DMS 273 treated with DMSO at 0.1 percent for 48 hours (cell line): ENCODE results near the gene CDK6.

Source experiments
- DNase-seq: peaks from one replicate; lab custom pipeline; 2025; lab: John Stamatoyannopoulos, UW

CDK6 gene

DNA sequence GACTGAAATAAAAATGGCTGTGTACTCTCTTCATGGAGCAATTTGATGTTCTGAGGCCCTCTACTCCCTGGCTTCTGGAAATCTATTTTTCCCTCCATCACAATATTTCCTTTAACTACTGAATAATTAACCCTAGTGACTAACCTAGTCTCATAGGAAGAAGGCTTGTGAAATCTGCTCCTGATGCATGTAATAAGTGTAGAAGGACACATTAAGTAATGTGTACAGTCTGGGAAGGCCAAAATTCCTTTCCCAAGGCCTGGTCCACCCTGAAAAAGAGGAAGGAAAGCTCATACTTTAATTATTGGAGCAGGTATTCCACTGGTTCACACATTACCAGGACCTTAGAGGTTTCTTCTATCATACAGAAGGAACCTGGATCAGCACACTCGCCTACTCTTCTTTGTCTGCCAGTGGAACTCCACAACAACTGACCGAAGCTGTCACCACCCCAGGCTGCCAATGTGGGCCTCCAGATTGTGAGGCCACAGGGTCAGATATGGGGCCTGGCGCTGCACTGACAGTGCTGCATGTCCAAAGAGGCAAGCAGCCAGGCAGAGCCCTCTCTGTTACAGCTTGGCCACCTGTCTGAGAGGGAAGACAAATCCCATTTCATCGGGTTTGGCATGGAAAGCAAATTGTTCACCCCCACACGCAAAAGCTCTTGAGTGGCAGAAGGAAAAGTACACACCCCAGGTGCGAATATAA, 191.8 kb downstream of the CDK6 start:
- no peak for DNase-seq

DNA sequence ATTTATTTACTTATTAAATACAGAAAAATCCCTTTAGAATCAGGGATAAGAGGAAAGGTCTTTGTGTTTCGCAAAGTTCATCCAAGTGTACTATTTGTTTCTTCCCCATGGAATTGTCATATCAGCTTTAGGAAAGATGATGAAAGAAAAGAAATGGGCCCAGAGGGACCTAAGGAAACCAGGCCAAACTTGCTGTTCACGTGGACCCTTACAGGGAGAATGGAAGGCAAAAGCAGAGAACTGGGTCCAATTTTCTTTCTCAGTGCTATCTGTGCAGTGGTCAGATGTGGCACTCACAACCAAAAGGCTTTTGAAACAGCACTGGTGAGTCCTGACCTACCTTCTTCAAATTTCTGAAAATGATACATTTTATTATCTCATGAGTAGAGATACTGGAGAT, 192.6 kb downstream of the CDK6 start:
- no peak for DNase-seq

DNA sequence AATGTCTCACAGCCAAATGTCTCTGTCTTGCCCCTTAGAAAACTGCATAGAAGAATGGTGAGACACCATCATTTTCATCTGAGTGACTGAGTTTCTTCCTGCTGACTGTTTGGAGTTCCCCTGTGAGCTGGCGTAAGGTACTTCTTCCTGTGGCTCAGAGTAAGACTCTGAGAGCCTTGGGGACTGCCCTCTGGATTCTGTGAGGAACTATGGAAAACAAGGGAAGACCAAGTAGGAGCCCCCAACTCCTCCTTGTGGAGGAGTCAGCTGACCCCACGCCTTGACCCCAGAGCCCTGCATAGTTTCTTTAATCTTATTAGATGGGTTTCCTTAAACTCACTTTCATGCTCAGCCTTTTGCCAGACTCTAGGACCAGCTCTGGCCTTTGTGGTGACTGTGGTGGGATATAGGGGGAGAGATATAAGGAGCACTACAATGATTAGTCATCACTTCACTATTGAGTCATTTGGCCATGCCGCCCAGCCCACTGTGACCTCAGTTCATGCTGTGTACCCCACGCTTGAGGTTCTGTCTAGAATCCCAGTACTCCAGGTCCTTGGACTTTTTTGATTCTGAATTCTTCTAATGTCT, 194.4 kb downstream of the CDK6 start:
- no peak for DNase-seq

DNA sequence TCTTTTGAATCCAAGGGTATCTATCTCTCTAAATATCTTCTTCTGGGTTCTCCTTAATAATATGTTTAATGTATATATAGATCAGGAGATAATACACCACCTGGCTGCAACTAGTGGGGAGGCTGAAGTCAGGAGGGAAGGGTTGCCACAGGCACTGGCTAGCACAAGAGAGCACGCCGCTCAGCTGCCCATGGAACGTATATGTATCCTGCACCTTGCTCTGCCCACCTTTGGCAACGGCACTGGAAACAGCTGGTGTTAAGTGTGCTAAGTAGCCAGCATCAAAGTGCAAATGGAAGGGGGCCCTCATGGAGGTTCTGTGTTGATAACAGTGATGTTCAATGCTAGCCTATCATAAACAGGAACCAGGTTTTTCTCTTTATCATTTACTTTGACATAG, 196.4 kb downstream of the CDK6 start:
- no peak for DNase-seq

DNA sequence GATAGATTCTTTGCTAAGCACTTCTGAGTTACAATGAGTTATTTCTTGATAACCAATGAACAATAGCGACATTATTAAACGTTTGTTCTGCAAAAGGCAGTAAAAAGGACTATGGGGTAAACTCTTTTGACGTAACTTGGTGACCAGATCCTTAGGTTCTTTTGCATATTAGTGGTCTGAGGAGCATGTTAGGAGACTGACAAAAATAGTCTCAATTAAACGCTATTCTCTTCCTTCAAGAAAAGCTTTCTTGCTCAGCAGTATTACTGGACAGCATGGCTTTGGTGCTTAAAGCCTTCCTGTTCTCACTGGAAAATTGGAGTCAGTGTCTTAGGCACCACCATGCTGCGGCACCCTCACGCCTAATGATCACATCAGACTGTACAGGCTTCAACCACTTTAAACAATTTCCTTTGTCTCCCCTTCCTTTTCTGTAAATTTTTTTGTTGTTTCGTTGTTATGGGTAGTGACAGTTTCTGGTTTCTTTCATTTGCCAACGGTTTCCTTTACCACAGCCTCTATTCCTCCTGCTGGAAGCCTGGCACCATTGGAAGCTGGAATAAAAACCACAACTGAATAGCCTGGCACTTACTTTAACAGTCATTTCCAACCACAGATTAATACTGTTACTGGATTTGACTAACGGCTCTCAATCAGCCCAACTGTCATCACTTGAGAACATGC, 197.0 kb downstream of the CDK6 start:
- no peak for DNase-seq

DNA sequence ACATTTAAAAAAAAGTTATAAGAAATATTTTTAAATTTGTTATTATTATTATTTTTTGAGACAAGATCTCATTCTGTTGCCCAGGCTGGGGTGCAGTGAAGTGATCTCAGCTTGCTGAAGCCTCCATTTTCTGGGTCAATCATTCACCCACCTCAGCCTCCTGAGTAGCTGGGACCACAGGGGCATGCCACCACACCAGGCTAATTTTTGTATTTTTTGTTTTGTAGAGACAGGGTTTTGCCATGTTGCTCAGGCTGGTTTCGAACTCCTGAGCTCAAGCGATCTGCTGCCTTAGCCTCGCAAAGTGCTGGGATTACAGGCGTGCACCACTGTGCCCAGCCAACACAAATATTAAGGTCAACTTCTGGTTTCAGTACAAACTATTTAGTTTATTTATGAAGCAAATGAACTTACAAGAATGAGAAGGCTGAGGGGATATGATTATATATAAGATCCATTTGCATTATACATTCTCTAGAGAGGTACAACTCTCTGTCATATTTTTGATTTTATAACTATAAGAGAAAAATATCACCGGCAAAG, 200.3 kb downstream of the CDK6 start:
- no peak for DNase-seq

DNA sequence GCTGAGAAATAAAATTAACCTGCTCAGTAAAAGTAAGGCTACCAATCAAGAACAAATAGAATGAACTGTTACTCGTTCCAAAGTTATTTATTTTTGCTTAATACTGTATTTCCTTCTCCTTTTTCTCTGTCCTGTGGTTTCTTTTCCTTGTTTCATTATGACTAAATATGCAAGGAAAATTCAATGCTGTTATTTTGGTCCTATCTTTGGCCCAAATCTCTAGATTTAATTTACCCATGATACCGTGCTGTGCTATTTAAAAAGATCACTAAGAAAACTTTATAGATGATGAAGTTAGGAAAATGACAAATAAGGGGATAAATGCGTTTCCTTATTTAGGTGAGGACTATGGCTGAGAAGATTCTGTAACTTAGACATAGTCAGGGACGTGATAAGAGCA, 200.8 kb downstream of the CDK6 start:
- DNase-seq: no peak

DNA sequence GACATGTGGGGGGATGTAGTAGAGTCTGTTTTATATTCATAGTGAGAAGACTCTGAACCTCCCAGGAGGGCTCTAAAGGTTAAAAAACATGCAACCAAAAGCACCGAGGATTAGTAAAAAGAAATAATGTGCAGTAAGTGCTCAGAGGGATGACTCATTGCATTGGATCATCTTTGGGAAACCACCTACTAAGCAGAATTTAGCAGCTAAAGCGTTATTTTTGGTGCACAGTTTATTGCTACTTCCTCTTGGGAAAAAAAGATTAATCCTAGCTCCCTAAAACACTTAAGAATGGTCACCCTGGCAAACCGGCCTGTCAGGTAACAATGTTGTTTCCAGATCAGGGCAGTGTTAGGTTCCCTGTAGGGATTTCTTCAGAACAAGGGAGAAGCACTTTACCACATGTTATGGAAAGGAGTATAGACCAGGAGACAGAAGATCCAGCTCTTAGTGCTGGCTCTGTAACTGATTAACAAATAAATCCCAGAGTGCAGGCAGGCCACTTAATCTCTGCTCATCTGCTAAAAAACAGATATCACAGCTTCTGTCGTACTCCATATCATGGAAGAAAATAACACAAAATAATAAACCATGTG, 201.4 kb downstream of the CDK6 start:
- no peak for DNase-seq

DNA sequence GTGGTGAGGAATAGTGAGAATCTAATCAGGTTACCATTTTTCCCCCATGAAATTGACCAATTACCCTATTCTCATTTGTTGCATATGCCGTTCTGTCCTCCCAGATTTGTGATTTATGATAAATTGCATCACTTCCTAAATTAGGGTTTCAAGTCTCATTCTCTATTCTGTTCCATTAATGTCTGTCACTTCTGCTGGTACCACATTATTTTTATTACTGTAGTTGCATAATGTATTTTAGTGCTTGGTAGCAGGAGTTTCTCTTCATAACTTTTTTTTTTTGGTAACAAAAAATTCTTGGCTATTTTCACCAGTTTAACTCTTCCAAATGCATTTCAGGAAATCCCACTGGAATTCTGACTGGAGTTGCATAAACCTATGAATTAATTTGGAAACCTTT, 202.2 kb downstream of the CDK6 start:
- no peak for DNase-seq

DNA sequence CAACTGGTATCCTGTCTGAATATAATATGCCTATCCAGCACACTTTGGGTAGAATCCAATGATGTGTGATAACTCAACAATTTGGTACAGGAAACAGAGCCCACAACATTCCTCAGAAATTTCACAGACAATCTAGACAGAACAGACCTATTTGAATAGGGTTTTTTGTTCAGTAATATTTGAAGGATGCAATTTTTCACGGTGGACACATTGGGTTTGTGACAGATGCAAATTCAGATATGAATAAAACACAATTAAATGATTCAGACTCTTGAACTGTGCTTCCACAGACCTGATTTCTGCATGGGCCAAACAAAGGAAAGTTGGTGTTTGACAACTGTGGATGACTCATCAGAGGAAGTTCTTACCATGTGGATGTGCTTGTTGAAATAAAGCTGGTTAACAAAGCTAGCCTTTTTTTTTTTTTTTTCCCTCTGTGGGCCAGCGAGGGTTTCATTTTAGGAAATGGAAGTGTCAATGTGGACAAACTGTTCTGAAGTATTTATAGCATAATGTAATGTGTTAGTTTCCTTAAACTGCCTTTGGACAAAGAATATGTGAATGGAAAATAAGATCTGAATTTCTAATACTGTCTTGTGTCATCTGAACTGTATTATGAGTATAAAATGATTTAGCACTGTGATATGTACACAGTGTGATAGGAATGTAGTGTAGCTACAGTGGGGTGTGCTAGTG, 203.0 kb downstream of the CDK6 start:
- no peak for DNase-seq

DNA sequence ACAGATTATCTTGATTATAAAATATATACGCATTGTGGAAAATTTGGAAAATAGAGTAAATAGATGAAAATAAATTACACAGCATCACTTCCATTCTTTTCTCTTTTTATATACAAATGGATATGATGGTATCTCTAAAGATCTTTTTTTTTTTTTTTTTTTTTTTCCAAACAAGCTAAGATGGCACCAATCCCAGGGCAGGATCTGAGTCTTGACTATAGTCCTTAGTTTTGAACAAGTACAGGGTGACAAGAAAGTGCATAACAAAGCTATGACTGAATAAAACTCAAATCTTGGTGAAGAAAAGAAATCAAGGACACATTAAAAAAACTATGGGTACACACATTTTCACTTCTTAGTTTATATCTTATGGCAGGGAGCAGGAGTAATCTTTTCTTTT, 203.6 kb downstream of the CDK6 start:
- no peak for DNase-seq

DNA sequence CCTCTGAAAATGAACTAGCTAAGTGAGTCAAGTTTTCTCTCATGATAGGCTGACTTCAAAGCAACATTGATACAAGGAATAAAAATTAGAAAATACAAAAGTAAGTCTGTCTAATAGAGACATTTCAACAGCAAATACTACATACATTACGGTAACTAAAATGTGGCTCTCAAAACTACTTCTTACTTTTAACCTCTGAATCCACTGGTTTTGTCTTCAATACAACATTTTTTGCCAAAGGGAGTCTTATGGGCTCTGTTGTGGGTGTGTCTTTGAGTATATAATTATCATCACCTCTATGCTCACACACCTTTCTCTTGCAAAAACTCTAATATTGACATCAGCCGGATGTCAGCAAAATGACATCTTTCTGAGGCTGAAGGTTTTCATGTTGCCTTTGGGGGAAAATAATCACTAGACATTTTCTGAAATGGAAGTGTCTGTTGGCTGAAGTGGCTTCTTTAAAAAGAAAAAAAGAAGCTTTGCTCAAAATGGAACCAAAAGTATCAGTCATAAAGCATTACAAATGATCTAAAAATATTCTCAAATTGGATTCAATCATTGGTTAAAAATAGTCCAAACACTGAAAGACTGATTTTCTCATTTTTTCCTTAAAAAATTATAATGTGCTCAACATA, 204.4 kb downstream of the CDK6 start:
- no peak for DNase-seq

DNA sequence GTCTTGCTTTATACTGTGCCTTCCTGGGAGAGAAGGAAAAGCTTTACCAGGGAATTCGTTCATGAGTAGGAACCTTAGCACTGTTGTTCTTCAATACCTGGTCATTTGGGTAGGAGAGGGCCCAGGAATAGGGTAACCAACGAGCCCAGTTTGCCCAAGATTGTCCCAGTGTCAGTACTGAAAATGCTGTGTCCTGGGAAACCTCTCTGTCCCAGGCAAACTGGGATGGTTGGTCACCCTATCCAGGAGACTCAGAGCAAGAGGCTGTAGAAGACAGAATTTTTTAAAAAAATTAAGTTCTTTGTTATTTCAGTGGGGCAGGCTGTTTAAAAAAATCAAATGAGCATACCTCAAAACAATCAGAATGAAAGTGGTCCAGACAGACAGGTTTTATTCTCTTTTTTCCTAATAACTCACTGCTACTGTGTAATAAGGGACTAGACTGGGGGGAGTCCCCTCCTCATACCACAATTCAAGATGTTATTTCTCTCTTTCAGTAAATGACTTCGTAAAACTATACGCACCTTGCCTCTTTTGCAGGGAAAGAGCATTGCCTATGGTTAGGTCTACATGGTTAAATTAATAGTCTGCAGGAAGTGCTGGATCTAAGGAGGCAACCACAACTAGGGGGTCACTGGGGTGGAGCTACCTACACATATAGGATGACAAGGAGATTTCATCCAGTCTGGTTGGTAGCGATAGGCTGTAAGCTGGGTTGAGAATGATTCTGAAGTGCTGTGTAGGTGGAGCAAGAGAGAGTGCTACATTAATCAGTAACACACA, 205.1 kb downstream of the CDK6 start:
- no peak for DNase-seq

DNA sequence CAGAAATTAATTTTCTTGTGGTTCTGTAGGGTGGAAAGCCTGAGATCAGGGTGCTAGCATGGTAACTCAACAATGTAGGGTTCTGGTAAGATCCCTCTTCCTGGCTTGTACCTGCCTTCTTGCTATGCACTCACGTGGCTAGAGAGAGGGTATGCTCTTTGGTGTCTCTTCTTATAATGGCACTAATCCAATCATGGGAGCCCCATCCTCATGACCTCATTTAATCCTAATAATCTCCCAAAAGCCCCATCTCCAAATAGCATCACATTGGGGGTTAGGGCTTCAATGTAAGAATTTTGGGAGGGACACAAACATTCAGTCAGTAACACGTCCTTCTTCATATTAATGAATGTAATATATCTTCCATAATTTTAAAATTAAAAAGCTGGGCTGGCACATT, 206.6 kb downstream of the CDK6 start:
- no peak for DNase-seq

DNA sequence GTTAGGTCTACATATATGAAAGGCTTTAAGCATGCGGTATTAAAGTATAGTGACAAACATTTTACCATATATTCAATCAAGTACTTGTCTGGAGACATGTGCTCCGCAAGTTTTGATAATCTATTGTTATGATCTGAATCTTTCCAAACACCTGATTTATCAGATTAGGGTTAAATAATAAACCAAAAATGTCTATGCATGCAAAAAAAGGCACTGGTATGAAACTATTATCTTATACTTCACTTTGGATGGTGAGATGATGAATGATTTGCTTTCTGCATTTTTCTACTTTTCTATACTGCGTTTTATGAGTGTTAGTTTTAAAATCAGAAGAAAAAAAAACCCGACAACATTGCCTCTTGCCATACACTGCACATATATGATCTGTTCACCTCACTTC, 208.4 kb downstream of the CDK6 start:
- DNase-seq: no peak

DNA sequence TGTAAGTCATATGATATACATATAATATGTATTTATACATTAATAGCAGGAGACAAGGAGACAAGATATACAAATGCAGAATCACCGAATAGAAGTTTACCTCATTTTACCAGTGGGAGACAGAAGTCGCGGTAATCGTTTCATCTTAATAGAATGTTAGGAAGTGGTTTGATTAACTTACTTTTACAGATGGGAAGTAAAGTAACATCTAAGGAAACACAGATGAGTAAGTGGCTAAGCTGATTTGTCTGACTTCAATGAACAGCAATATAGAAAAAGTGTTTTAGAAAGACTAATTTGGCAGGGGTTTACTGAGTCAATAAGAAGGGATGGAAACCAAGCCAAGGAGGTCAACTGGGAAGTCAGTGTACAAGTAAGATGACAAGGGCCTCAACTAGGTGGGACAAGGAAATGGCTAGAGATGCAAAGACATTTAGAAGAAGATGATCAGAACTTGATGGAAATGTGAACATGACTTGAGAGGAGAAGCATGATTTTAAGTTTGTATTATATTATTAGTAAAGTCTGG, 210.0 kb downstream of the CDK6 start:
- DNase-seq: no peak

DNA sequence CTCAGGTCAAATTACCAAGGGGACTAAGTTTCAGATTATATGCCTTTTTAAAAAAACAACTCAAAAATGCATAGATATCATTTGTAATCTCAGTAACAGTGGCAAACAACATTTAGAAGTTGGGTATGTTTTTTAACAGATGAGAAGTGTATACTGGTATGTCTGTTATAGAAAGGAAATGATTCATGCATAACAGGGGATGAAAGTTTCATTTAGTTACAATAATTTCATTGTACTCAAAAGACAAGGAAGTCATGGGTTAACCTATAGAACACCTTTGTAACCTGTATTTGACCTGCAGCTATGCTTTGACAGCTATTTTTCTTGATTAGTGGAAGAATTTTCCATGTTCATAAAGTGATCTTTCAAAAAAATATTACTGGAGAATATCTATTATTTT, 210.8 kb downstream of the CDK6 start:
- no peak for DNase-seq

DNA sequence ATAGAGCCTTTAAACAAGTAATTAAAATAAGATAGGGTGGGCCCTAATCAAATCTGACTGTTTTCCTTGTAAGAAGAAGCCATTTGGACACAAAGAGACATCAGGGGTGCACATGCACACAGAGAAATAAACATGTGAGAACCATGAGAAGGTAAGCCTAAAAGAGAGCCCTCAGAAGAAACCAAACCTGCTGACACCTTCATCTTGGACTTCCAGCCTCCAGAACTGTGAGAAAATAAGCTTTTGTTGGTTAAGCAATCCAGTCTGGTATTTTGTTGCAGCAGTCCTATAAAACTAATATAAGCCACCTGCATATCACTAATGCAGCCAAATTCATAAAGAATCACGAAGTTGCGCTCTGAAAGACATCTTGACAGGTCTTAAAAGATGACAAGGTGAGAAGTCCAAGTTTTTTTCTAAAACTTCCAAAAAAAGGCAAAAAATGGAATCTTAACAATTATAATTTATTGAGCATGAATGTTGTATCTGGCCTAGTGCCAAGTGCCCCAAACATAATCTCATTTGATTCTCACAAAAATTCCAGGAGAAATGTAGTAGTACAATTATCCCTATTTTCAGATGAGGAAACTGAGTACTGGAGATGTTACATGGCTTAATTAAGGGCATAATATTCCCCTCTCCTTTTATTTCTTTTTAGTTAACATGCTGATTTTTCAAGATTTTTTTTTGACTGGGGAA, 211.9 kb downstream of the CDK6 start:
- DNase-seq: no peak

DNA sequence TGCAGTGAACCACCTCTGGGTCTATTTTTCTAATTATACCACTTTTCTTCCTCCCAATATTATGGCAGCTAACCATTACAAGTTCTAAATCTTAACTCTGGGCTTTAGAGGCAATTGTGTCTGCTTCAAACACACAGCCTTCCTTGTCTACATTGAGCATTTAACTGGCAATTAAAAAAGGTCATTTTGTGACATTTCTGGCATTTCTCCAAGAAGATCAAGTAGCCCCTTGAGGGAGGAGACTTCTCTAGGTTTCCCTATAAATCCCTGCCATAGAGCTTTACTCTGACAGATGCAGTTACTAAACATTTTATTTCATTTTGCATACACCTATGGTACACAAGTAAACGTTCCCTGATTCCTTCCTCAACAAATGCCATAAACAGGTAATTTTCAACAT, 212.8 kb downstream of the CDK6 start:
- no peak for DNase-seq

DNA sequence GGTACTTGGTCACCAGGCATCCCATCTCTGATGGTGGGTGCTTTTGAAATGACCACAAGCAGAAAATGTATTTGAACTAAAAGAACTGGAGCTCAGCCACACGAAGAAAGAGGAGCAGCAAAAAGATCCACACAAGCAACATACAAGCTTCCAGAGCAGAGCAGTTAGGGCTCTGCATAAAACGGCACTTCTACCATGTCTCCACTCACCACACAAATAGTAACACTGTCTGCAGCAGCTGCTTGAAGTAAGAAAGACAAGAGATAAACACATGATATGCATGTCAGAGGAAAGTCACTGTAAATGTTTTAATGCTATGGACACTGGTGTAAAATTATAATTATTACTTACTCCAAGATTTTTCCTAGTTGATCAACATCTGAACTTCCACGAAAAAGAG, 213.7 kb downstream of the CDK6 start:
- DNase-seq: no peak
